Left forelimb (tissue), 1 donor: ENCODE measurements around the gene NR3C2.
"Not testable (repeated sequence)": the region's sequence is repeated elsewhere in the genome, so short reads cannot be mapped to it uniquely, and the experiment has no call there.

Source experiments
- DNase-seq: peaks from one replicate; pipeline ENCODE4 v3.0.0-alpha.2; 2018; ENCODE audit warnings: low spot score

The NR3C2 gene

GRCh38 chr4:148112231-148112982 is 329.8 kb downstream of the NR3C2 start:
- no peak for DNase-seq

- DNase-seq, result no peak
Measured at GRCh38 chr4:148110169-148110568, 332.0 kb downstream of the NR3C2 start.

- DNase-seq, result no peak
Measured at GRCh38 chr4:148109216-148109615, 333.0 kb downstream of the NR3C2 start.

DNA sequence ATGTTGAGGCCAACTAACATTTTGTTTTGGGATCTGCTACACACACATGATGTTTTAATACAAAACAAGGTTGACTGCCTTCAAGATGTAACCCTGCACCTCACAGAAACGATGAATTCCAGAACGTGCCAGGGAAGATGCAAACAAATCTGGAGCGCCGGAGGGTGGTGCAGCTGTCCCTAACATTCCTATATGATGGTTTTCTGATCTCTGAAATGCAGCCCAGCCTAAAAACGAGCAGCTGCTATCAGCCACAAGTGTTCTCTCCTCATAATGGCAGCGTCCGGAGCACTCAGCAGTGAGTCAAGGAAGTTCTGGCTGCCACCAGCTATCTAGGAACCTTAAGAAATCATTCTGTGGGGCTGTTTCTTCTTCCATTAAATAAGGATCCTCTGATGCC is 333.4 kb downstream of the NR3C2 start:
- no peak for DNase-seq

GRCh38 chr4:148103597-148104355 is 338.4 kb downstream of the NR3C2 start:
- DNase-seq, result no peak

DNA sequence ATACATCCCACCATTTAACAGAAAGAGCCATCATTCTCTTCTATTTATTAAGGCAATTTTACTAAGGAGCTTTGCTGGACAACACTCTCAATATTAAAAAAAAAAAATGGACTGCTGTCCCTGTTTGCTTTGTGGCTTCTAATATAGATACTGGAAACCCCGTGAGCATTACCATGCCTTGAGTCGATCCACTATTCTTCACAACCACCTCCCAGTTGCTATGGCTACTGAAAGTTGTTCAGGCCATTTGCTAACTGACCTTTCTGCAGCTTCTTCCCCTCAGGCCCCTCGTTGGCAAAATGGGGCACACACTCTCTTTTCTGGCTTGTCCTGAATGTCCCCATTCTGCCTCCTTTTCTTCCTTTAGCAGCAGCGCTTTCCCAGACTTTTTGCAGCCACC is 340.4 kb downstream of the NR3C2 start:
- no peak for DNase-seq

DNA sequence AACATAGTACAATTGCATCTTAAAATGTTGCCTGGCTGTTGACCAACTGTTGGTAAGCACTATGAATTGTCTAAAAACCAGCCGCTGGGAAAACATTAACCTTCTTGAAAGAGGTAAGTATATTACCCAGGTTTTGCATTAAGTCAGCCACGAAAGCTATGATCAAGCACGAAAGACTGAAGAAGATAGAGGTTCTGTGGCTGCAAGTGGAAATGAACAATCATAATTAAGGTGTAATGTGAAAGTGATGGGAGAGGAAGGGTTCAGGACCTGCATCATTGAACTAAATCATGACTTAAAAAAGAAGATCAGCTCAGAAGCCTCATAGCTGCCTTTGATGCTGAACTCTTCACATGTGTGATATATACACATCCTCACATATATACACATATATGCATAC is 341.0 kb downstream of the NR3C2 start:
- no peak for DNase-seq

GRCh38 chr4:148097801-148098200 is 344.4 kb downstream of the NR3C2 start:
- DNase-seq, result no peak

DNA sequence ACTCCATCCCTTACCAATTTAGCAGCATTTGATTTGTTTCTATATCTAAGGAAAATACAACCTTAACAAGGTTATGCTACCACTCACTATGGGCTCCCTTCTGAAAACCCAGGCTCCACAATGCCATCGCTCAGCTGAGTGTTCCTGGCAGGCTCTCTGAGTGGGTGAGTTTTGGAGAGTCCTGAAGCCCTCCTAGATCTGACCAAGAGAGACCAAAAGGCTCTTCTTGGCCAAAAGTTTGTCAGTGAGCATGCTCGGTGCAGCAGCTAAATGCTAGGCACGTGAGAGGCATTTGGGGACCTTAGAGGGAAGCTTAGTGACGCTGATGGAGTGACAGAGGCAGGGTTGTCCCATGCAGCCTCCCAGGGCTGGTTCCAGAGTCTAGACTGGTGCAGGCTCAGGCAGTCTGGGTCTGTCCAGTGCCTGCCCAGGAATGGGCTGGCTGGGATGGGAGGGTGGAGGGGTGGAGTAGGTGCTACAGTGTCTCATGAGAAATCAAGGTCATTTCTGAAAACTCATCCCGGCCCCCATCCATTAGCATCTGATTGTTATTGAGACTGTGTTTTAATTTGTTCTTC is 346.8 kb downstream of the NR3C2 start:
- DNase-seq, result no peak

DNA sequence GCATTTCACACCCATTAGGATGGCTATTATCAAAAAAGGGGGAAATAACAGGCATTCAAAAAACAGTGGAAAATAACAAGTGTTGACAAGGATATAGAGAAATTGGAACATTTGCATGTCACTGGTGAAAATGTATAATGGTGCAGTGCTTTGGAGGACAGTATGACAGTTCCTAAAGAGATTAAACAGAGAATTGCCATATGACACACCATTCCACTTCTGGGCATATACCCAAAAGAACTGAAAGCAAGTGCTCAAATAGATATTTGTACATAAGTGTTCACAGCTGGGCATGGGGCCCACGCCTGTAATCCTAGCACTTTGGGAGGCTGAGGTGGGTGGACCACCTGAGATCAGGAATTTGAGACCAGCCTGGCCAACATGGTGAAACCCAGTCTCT is 348.1 kb downstream of the NR3C2 start:
- no peak for DNase-seq

DNA sequence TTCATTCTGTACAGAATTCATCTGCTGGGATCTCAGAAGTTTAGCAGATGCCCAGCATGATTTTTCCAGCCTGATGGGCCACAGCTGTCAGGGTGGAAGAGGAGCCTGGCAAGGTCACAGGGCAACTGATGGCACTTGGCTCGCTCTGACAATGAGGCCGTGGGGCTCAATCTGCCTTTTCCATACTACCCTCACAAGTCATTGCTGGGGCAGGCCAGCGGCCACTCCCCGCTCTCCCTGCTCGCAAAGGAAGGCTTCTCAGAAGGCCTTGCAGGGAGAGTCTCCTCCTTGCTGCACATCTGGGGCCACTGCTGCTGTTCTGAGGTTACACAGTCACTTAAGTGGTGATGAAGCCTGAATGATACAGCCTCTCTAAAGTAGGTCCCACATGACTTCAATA is 349.1 kb downstream of the NR3C2 start:
- no peak for DNase-seq

DNA sequence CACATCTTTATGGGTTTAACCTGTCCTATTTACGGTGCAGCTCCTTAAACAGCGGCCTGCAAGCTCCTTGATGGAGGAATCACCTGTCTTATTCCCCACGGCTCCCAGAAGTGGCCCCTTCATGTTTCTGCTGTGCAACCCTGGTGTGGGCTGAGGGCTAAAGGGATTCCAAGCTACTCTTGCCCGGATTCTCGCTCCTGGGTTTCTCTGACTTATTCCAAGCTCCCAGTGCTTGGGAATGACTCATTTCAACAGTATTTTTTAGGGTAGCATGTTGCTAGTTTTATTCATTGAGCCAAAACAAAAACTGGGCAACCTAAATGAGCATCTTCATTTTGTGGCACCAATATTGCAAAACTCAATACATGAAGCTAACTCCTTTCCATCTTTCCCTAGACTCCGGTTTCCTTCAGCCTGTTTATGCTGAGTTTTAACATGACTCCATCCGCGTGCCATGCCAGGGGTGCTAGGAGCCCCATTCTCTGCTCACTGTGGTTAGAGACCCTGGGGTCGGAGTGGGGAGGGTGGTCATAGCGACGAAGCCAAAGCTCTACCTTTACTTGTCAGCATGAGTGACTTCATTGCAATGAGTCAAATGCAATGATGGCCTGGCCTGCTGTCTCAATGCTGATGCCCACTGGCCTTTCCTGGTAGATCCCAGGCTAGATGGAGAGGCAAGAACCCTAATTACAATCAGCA is 349.7 kb downstream of the NR3C2 start:
- no peak for DNase-seq

- no peak for DNase-seq
Measured at GRCh38 chr4:148091896-148092295, 350.3 kb downstream of the NR3C2 start.

DNA sequence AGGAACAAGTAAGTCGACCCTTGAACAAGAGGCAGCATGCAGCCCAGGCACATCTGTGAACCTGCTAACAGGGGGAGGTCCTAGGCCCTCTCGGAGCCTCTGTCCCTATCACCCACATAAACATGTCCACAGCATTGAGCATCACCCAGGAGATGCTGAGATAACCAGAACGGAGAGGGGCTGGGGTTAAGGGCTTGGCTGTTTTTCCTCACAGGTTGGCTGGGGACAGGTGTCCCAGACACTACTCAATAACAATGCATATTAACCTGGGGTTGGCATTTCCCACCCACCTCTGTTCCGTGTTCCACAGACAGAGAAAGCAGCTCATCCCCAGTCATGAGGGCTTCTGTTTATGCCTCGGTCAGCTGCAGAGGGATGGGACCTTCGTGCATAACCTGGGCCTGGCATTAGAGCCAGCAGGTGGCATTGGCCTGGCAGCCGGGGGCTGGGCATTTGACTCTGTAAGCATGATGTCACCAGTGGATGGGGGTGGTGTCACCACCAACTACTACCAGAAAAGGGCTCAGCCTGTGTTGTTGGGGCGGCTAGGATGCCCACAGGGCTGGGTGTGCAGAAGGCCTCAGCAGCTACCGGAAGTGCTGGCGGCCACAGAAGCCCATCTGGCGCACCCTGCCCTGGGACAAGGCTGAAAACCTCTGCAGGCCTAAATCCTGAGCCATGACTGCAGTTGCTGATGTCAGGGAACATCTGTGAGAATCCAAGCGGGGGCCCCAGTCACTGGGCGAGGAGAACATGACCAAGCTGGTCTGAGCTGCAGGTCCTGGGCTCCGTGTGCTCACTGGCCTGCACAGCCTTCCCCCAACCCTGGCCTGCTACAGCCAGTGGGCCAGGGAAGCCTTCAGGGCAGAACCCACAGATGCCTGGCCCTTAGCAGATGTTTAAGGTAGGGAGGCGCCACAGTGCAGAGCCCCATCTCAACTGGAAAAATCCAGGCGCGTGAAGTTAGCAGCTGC is 351.4 kb downstream of the NR3C2 start:
- no peak for DNase-seq

- DNase-seq, result no peak
Measured at GRCh38 chr4:148090029-148090428, 352.2 kb downstream of the NR3C2 start.

DNA sequence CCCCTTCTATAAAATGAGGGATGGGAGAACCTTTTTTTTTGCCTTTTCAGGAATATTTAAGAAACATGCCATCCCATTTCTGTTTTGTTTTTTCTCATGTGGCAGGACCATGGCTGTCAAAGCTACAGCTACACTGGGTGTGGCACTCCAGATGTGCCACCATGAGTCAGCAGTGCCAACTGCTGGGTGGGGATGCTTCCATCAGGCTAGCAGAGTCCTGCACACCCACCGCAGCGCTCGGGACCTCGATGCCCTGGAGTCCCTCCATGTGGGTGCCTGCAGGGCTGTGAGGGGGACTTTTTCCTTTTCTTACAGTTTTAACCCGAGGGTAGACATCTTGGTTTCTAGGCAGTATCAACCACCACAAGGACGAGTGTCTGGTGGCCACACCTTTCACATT is 352.6 kb downstream of the NR3C2 start:
- no peak for DNase-seq

GRCh38 chr4:148083073-148083472 is 359.1 kb downstream of the NR3C2 start:
- DNase-seq, result not testable (repeated sequence)

DNA sequence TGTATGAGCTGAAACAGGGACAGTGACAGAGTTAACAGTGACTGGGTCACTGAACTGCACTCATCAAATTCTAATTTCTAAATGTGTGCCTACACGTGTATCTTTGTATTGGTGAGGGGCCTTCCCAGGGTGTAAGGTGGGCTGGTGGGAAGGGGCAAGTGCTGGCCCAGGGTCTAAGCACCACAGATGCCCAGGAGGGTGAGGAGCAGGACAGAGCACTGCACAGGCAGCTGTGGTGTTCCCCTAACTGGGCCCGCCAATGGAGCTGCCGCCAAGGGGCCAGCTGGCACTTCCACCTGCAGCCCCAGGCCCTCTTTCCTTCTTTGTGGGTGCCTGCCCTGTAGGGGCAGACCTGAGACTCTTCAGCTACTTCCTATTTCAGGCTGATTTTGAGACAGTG is 360.5 kb downstream of the NR3C2 start:
- DNase-seq, result no peak

DNA sequence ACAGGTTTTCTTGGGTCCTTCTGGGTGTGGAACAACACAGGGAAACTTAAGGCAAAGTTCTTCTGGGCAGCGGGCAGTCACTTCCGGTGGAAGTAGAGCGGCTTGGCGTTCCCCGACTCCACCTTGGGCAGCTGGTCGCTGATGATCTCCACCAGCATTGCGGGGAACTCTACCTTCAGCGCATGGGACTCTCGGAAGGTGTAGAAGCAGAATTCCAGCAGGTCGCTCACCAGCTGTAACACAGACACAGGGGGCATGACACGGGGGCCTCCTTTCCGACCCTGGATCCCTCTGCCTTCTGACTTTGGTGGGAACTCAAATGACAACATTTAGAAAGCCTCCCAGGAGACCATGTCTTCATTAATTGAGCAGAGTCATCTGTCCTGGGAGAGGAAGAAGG is 360.9 kb downstream of the NR3C2 start:
- DNase-seq, result no peak

DNA sequence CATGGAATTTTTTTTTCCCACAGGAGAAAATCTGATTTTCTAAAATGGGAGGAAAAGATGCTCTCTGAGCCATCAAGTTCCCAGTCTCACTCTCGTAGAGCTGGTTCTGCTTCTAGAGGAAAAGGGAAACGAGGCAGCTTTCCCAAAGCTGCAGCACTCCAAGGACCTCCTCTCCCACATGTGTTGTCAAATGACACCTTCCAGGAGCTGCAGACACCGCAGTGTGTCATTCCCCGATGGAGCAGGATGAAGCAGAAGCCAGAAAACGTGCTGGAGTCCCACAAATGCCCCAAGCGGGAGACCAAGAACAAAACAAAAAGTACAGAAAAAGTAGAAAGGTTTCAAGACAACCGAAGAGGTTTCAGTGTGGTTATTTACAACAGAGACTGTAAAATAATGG is 362.3 kb downstream of the NR3C2 start:
- no peak for DNase-seq

- DNase-seq, result no peak
Measured at GRCh38 chr4:148078061-148078460, 364.2 kb downstream of the NR3C2 start.
